Measurements from ENCODE around the gene PLA1A. TPM values are rescaled to one million over a fixed set of nuclear protein-coding genes. Genes with fewer than 3 reads are reported as not detected.

PLA1A gene
- total RNA-seq, 1 experiment from 2014 or later: not detected

DNA sequence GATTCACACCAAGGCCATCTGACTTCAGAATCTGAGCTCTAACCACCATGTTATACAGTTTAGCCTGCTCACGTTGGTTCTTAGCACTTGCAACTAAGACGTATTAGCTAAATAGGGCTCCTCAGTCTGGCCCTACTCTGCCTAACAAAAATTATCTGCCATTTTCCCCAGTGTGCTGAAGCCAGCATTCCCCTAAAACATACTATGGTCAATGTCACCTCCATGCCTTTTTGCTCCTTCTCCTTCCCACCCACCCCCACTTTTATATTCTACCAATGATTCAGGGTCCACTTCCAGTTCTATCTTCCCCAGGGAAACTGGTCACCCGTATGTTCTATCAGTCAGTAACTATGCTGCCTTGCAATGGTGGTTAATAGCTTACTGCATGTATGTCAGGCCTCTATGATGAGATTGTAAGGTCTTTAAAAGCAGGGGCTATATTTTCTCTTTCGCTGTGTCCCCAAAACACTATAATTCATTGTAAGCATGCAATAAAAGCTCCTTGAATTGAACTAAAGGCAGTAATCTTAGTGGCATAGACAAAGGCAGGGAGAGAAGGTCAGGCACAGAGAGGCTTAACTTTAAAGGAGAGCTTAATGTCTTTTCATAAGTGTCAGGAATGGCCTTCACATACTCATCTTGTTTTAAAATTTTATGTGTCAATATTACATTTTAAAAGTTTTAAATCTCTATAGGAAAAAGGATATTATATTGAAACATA is 39.4 kb downstream of the PLA1A start:
- DNase-seq (ENCODE audit: low spot score): no peak

- DNase-seq (ENCODE audit: low spot score): no peak
These were observed 40.2 kb downstream of the PLA1A start for GRCh38 chr3:119637679-119638477.

GRCh38 chr3:119639494-119640350 is 42.0 kb downstream of the PLA1A start:
- no peak for DNase-seq (ENCODE audit: low spot score)

- no peak for DNase-seq (ENCODE audit: low spot score)
These were observed 43.7 kb downstream of the PLA1A start for GRCh38 chr3:119641416-119641815.

GRCh38 chr3:119642746-119643473 is 45.2 kb downstream of the PLA1A start:
- DNase-seq (ENCODE audit: low spot score): no peak

DNA sequence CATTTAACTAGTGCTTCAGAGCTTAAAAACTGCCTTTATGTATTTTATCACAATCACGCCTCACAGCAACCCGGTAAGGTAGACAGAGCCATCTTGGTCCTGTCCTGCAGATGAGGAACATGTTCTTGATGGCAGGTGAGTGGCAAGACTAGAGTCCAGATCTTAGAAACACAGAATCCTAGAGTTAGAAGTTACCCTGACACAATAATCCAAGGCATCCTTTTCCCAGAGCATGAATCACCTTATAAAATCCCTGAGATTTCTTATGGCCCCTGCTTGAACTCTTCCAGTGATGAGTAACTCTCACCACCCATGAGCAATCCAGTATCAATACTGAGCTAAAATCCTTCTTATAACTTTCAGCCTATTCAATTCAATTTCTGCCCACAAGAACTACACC is 45.8 kb downstream of the PLA1A start:
- no peak for DNase-seq (ENCODE audit: low spot score)

- no peak for DNase-seq (ENCODE audit: low spot score)
These were observed 46.8 kb downstream of the PLA1A start for GRCh38 chr3:119644481-119644880.

DNA sequence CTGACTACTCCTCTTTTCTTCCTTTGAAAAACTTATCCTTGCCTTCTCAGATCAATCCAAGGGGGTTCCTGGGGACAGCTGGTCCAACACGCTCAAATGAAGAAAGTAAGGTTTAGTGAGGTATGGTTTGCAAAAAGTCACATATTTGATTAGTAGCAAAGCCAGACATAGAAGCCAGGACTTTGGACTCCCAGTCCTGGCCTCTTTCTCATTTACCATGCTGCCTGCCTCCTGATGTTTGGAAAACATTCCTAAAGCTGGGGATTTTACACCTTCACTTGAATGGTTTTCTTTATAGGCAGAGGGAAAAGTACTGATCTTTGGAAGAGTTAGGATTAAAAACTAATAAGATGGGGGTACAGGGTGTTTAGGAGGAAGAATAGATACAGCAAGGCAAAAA is 48.1 kb downstream of the PLA1A start:
- no peak for DNase-seq (ENCODE audit: low spot score)

DNA sequence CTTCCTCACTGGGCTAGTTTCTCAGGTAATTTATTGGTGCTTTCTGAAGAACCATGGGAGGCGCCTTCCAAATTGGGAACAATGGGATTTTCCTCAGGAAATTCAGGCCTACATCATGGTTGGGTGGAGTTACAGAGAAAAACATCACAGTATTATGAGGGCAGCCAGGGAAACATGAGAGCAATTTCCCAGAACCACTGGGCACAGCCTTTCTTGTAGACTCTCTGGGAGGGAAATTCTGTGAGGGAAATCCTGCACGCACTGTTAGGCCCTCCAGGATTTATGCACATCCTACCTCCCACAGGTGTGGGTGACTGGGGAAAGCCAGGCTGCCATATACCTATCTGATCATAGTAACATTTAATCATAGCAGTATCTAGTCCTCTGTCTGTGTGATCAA is 49.5 kb downstream of the PLA1A start:
- no peak for DNase-seq (ENCODE audit: low spot score)

DNA sequence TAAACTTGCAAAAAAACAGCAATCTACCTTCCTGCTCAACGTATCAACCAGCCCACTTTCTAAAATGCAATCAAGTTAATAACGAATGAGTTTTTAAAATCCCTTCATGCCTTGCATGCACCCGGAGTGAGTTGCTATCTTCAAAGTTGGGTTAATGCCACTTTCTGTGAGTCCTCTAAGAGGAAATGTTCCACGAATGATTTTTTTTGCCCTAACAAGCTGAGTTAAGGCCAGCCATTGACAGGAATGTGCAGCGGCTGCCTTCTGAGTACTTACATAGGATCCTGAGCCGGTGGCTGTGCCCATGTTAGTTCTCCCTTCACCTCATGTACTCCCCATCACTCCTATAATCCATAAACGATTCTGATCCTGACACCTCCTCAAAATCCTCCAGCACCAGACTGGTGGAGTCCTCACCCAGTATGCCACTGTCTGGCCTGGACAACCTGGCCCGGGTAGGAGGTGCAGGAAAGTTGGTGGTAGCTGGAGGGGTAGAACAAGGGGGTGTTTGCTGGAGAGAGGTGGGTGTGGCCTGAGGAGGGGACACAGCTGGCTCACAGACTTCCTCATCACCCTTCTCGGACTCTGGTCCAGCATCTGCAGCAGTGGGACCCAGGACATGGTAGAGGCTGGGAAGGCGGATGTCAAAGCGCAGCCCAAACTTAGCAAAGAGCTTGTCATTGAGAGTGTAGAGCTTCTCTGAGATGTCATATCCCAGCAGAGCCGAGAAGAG is 50.3 kb downstream of the PLA1A start:
- no peak for DNase-seq (ENCODE audit: low spot score)

GRCh38 chr3:119649761-119650160 is 52.1 kb downstream of the PLA1A start:
- no peak for DNase-seq (ENCODE audit: low spot score)

- no peak for DNase-seq (ENCODE audit: low spot score)
These were observed 54.8 kb downstream of the PLA1A start for GRCh38 chr3:119652306-119653033.

DNA sequence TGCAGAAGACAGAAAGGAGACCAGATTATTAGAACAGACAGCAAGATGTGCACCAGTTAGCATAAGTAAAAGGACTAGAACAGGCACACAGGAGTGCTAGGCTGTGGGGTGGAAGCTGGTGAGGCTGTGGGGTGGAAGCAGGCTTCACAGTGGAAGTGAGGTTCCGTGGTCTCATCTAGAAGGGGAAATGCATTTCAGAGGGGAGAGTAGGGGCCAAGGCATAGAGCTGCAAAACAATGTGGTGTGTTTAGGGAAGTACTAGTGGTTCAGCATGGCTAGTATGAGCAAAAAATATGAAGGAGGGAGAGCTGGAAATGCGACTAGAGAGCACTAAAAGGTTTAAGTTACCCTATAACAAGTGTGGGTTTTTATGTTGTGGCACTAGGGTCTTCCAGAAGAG is 56.2 kb downstream of the PLA1A start:
- DNase-seq (ENCODE audit: low spot score): no peak

DNA sequence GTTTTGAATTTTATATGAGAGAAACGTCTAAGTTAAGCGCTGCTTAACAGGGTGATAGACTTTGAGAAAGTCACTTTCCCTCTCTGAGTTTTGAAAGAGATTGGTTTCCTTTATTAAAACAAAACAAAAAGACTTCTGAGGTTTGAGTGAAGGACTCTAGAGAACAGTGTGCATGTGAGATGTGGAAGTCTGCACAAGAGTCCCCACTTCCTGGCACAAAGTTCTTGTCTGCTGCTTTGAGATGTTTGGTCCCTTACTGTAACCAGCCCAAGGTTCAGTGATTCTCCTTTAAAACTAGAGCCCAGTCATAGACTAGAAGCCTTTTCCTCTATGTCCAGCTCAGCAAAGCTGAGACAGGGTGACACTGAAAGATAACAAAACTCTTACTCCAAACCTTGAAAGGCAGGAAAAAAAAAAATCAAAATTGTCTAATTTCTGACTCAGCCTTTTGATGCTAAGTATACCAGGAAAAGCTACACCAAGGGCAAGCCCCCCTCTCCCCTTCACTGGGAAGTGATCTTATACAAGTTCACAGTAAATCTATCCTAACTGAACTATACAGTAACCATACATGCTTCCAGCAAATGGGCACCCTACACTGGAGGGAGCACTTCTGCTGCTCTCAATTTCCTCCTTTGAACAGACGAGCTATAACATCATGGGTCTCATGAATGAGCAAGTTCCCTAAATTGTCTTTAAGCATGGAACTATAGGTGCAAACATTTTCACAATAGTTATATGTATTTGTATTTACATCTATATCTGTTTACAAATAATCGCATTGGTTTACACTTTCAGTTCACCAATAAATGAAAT is 60.4 kb downstream of the PLA1A start:
- DNase-seq (ENCODE audit: low spot score): no peak

DNA sequence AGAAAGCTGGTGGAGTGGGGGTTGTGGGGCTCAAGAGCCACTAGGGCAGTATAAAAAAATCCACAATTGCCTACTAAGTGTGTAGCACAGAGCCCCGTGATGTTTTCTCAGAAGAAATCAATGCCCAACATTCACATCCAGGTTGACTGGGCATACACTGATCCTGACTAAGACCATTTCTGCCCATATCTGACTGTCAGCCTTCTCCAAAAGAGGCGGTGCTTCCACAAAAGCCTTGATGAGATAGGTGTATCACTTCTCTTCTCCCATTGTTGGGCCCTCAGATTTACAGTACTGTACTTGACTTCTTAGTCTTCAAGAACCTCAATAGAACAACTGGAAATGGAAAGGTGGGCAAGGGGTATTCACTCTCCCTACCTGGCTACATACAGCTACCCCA is 61.3 kb downstream of the PLA1A start:
- no peak for DNase-seq (ENCODE audit: low spot score)

DNA sequence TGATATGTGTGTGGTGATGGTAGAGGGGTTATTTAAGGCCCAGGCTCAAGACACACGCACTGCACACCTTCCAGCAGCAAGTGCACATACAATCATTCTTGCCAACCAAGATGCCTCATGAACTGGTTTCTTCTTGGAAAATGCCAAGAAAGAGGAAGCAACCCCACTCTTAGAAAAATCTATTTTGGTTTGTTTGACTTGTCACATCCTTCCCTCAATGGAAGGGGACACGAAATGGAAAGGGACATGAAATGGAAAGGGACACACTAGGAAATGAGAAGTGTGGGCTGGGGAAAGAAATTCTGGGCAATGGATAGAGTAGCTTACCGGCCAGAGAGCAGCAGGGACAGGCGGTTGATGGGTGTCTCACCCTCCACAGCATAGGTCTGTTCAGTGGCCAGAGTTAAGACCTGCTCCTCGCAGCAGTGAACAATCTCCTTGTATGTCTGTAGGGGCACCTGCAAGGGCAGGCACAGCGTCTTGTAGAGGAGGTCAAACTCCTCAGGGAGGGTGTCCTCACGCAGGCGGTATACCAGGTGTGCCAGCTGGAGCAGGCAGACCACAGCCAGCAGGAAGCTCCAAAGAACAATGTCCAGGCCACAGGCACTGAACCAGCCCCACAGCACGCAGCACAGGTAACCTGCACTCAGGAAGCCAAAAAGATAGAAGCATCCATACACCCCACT is 62.1 kb downstream of the PLA1A start:
- DNase-seq (ENCODE audit: low spot score): no peak

- DNase-seq (ENCODE audit: low spot score): no peak
These were observed 63.1 kb downstream of the PLA1A start, which contains the start of gene POPDC2 for GRCh38 chr3:119660474-119661440. Gene POPDC2, minus strand, starts transcription at chr3:119660589. Its CDS starts 166 bp downstream, at chr3:119660423.
